G401 (cell line): ENCODE data around the gene IQSEC1. TPM values are rescaled to one million over a fixed set of nuclear protein-coding genes. Genes with fewer than 3 reads are reported as not detected.
"Not testable (repeated sequence)": the region's sequence is repeated elsewhere in the genome, so short reads cannot be mapped to it uniquely, and the experiment has no call there.

Source experiments
- DNase-seq: peaks from one replicate; pipeline ENCODE4 v3.0.0-alpha.2; 2015; ENCODE audit warnings: low spot score
- in situ Hi-C: cut with HindIII; loops from 2 replicates; pipeline ENCODE4 v1.10.0; 2016; ENCODE audit warnings: low sequenced_read_pairs, mixed read lengths
- total RNA-seq: library from RNA; depleted of rRNA; stranded (reverse); fragments of >200 nt; shearing (Covaris generic); gene quantifications from 2 replicates; pipeline ENCODE4 v1.2.3, GENCODE V29; 2014

Gene IQSEC1
- total RNA-seq, 1 experiment from 2014 or later: 10.7 TPM

DNA sequence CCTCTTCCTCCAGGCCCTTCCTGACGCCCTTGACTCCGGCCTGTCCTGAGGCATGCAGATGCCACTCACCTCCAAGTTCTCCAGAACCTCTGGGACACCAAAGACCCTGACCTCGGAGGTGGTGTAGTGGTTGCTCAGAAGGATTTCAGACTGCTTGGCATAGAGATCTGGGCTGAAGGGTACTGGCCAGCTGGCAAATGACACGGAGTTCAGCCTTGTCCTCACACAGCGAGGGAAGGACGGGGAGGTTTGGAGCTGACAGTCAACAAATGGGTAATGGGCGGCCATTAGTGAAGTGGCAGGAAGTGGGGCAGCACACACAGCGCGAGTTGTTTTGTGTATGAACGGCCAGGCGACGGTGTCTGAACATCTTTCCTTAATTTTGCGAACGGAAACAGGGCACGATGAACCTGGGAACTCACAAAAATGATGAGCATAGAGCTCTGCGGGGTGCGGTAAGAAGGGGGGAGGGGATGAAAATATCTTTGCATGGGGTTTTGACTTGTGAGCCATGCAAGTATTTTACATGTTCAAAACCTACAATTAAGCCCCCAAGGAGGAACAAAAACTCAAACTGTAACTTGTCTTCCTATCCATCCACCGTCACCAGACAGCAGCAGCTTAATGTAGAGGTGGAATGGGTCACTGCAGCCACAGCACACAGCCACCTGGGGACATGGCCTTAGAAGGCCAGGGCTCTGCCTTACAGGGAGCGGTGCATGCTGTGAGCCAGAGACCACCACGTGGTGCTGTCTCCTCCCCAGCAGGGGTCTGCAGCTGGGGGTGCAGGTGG lies 188.2 kb downstream of the IQSEC1 start:
- DNase-seq: no peak
- in situ Hi-C loops: loop anchor here (10.0 kb wide), 1 partner anchor 60 kb away; no protein-coding TSS in a partner anchor

DNA sequence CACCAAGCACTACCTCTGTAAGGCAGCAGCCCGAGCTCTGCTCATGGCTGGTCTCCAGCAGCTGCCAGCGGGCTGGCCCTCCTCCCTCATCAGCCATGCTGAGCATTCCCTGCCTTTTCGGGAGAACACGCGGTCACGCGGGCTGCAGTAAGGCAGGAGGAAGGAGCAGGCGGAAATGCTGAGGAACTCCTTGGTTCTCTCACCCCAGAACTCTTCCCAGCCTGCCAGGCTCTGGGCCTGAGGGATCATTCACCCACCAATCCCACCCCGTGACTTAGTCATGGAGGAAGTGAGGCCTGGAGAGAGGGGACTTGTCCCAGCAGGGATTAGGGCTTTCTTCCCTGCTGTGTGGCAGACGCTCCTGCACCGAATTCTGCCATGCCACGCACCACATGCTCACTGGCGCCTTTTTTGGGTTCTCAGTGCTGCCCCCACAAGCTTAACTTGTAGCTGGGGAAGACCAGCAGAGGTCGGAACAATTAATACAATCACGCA lies 189.0 kb downstream of the IQSEC1 start:
- in situ Hi-C loops: loop anchor here (10.0 kb wide), 1 partner anchor 61 kb away; no protein-coding TSS in a partner anchor
- DNase-seq: peak; percentile 76

DNA sequence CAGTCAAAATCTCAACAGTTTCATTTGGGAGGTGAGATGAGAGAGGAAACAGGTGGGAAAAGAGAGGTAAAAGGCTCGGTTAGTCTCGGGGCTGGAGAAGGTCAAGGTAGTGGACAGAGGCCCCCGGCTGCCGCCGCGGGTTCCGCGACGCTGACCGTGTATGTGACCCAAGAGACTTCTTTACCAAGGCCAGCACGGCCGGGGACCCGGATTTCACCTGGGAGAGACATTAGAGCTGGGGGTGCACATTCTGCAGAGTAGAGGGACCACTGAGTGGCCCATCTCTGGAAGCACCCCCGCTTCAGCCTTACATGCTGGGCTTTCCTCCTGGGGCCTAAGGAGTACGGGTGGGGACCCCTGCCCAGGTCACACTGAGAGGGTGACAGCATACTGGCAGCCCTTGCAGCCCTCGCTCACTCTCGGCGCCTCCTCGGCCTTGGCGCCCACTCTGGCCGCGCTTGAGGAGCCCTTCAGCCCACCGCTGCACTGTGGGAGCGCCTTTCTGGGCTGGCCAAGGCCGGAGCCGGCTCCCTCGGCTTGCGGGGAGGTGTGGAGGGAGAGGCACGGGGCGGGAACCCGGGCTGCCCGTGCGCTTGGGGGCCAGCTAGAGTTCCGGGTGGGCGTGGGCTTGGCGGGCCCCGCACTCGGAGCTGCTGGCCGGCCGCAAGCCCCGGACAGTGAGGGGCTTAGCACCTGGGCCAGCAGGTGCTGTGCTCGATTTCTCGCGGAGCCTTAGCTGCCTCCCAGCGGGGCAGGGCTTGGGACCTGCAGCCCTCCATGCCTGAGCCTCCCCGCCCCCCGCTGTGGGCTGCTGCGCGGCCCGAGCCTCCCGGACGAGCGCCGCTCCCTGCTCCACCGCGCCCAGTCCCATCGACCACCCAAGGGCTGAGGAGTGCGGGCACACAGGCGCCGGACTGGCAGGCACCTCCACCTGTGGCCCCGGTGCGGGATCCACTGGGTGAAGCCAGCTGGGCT lies 190.6 kb downstream of the IQSEC1 start:
- no peak for DNase-seq
- in situ Hi-C loops: loop anchor here (10.0 kb wide), 1 partner anchor 62 kb away; no protein-coding TSS in a partner anchor

DNA sequence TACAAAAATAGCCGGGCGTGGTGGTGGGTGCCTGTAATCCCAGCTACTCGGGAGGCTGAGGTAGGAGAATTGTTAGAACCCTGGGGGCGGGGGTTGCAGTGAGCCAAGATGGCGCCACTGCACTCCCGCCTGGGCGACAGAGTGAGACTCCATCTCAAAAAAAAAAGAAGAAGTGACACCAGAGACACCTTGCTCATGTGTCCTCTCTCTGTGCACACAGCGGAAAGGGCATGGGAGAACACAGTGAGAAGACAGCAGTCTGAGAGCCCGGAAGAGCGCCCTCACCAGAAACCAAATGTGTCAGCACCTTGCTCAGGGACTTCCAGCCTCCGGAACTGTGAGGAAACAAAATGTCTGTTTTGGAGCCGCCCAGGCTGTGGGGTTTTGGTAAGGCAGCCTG lies 191.4 kb downstream of the IQSEC1 start:
- DNase-seq: not testable (repeated sequence)
- in situ Hi-C loops: loop anchor here (10.0 kb wide), 1 partner anchor 63 kb away; no protein-coding TSS in a partner anchor

DNA sequence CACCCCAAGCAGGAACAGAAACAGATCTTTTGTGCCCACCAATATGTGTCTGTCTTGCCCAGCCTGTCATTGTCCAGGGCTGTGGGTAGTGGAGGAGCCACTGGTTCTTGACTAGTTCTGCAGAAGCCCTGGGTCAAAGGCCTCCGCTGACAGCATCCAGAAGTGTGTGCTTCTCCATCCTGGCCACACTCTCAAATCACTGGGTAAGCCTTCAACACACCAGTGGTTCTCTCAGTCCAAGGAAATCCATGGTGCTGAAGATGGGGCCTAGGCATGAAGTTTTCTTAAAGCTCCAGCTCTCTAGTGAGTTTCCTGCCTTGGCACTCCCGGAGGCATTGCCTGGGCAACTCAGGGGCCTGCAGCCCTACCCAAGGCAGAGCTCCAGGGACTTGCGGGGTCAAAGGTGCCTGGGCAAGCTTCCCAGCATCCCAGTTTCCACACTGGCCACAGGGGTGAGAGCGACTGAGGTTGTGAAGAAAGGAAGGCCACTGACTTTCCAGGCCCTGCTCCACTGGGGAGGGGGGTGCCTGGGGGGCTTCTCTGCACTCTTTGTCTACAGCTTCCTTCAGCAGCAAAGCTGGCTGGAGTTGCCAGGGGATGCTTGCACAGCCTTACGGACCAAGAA lies 193.9 kb downstream of the IQSEC1 start:
- in situ Hi-C loops: no loop called here

DNA sequence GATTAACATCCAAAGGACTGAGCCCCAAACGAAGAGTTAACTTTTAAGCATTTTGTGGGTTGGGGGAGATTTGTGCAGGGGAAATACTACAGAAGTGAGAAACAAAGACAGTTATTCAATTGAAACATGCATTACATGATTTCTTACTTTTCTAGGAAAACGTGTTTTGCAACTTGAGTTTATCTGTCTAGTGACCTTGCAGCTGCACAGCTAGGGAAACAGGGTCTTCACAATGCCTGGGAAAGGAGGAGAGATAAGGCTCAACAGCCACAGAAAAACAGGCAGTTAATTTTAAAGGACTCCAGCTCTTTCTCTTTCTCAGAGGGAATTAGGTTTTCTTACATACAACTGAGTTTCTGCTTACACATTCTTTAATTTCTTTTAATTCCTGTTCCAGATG lies 194.5 kb downstream of the IQSEC1 start:
- in situ Hi-C loops, DNase-seq: not testable (repeated sequence)

More for the DNA sequence above, 193.9 kb downstream of the IQSEC1 start:
- no peak for DNase-seq

DNA sequence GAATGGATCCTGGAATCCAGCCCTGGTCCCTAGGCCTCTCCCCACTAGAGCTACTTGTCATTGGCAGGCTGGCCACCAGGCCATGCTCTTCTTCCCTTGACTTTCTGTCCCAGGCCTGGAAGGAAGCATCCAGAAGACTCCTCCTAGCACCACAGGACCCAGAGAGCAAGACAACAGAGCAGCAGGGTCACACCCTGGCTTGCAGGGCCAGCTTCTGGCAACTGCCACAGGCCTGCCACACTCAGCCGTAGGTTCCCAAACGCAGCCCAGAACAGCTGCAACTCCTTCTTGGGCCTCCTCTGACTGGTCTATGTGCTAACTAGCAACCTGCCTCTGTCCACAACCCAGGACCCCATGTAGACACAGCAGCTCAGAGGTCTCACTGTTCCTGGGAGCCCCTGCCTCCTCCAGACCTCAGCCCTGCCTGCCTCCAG lies 195.1 kb downstream of the IQSEC1 start:
- in situ Hi-C loops: no loop called here
- DNase-seq: no peak

DNA sequence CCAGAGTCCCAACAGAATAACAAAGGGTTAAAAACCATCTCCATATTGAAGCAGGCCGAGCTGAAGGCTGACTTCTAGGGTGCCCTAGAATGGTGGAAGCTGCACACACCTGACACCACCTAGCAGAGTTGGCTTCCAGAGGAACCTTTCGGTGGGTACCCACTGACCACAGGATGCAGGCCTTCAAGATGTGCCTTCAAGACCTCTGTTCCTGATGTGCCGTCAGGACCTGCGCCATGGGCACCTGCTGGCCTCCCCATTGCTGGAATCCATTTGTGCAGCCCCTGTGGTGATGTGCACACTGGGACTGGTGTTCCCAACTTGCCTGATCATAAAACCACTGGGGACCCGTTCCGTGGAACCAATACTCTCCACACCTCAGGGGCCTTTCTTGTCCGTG lies 196.2 kb downstream of the IQSEC1 start:
- DNase-seq: no peak
- in situ Hi-C loops: no loop called here

DNA sequence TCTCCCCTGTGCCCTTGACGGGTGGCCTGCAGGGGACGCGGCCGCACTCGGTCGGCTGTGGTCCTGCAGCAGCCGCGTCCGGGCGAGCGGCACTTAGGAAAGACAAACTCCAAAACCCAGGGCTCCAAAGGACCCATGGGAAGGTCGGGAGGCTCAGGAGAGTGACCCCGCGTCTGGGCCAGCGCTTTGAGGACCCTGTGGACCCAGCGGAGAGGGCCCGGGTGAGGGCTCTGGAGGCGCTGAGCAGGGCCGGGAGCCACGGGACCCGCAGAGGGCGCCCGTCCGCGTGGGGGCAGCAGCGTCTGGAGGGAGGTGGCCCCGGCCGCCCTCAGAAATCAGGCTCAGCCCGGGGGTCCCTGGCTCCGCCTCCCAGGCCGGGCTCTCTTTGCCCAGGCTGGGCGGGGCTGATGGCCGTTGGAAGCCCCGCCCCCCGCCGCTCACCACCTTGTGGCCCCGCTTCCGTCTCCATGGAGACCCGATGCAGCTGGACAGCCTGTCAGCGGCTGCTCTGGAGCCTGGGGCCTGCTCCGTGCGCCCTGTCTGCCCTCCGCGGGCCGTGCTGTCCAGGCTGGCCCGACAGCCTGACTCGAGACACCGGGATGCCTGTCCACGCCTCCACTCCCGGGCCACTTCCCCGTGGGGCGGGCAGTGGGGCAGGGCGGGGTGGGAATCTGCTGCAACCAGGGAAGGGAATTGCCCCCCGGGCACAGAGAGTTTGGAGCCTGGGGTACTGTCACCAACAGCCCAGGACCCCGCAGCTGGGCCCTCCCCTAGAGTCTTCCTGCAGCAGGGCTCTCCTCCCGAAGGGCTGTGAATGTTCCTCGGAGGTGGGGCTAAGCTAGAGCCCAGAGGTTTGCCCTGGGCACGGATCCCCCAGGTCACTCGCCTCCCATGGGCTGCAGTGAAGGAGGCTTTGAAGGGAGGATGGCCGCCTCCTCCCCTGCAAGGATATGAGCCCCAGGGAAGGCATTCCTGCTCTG lies 197.1 kb downstream of the IQSEC1 start:
- in situ Hi-C loops: no loop called here
- no peak for DNase-seq

DNA sequence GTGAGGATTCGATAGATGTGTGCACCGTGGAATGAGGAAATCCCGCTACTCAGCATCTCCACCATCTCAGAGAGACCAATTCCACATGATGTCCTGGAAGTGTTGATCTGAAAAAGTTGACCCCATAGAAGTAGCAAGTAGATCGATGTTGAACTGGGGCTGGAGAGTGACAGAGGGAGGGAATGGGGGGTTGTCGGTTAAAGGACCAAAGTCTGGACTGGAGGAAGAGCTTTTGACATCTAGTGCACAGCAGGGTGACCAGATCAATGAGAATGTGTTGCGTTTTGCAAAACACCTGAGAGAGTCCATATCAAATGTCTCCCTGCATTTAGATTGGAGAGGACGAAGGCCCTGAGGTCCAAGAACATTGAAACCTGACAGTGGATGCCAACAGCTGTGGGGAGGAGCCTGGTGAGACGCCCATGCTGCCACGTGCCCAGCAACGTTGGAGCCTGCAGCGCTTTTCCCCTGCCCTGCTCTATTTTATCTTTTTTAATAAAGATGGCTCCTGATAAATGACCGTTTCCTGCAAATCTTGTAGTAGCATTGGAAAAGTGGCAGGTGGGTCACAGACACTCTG lies 201.7 kb downstream of the IQSEC1 start:
- no peak for DNase-seq
- in situ Hi-C loops: no loop called here

DNA sequence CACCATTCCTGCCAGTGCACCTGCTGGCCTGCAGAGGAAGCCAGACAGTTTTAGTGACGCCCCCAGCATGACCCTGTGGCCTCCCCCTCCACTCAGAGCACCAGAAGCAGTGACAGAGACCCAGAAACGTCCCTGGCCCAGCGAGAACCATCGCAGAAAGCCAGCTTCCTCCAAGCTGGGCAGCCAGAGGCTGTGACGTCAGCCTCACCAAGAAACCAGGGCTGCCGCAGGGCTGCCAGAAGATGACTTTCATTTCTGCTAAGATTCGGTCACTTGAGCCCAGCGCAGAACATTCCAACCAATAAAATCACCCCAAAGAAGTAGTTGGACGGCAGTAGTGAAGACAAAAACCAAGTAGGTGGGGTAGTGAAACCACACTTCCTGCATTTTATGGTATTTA lies 202.3 kb downstream of the IQSEC1 start:
- in situ Hi-C loops: no loop called here
- DNase-seq: no peak

DNA sequence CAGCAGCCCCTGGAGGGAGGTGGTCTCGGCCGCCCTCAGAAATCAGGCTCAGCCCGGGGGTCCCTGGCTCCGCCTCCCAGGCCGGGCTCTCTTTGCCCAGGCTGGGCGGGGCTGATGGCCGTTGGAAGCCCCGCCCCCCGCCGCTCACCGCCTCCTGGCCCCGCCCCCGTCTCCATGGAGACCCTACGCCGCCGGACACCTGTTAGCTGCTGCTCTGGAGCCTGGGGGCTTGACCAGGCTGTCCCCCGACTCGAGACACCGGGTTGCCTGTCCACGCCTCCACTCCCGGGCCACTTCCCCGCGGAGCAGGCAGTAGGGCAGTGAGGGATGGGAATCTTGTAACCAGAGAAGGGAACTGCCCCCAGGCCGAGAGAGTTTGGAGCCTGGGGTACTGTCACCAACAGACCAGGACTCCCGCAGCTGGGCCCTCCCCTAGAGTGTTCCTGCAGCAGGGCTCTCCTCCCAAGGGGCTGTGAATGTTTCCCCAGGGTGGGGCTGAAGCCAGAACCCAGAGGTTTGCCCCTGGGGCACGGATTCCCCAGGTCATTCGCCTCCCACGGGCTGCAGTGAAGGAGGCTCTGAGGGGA lies 204.1 kb downstream of the IQSEC1 start:
- in situ Hi-C loops: no loop called here
- no peak for DNase-seq

DNA sequence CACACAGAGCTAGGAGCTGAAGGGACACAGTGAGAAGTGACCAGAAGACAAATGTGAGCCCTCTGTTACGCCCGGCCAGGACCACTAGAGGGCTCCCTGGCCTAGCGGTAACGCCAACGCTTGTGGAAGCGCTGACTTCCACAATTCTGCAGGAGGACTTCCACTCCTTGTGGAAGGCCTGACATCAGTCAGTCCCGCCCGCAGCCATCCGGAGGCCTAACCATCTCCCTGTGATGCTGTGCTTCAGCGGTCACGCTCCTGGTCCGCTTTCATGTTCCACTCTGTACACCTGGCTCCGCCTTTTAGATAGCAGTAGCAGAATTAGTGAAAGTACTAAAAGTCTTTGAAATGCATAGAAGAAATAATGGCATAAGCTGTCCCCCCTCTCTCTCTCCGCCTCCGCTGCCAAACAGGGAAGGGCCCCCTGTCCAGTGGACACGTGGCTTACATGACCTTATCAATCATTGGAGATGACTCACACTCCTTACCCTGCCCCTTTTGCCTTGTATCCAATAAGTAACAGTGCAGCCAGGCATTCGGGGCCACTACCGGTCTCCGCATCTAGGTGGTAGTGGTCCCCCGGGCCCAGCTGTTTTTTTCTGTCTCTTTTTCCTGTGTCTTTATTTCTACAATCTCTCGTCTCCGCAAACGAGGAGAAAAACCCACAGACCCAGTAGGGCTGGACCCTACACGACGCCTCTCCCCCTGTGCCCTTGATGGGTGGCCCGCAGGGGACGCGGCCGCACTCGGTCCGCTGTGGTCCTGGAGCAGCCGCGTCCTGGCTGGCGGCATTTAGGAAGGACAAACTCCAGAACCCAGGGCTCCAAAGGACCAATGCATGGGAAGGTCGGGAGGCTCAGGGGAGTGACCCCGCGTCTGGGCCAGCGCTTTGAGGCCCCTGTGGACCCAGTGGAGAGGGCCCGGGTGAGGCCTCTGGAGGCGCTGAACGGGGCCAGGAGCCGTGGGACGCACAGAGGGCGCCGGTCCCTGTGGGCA lies 204.9 kb downstream of the IQSEC1 start:
- peak; percentile 94 for DNase-seq
- in situ Hi-C loops: no loop called here

DNA sequence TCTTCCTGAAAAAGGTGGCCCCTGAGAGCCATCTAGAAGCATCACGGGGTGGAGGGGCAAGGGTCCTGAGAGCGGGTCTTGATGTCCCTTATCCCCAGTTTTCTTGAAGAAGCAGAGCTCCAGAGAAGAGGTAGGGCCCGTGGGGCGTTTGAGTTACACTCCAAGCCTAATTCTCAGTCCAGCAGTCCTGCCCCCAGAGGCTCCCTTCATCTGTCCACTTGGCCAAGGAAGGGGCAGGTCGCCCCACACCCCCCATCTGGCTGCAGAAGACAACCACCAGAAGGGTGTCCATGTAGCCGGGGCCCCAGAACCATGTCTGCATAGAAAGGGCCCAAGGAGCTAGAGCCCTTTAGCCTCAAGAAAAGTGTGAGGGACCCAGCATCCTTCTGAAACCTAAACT lies 206.4 kb downstream of the IQSEC1 start:
- DNase-seq: no peak
- in situ Hi-C loops: no loop called here

DNA sequence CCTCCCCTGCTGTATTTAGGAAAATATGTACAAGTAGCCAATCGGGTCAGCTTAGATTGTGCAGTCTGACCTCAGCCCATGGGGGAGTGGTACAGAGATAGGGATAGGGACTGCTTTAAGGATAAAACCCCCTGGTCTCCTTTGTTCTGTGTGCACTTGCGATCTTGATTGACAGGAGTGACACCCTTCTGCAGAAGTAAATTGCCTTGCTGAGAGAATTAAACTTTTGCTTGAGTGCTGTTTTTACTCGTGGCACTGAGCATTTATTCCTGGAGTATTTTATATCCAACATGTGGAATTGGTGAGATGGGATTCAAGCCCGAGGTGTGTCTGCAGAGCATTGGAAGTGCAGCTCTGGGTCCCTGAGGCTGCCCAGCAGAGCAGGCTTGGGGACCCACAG lies 208.0 kb downstream of the IQSEC1 start:
- no peak for DNase-seq
- in situ Hi-C loops: no loop called here

DNA sequence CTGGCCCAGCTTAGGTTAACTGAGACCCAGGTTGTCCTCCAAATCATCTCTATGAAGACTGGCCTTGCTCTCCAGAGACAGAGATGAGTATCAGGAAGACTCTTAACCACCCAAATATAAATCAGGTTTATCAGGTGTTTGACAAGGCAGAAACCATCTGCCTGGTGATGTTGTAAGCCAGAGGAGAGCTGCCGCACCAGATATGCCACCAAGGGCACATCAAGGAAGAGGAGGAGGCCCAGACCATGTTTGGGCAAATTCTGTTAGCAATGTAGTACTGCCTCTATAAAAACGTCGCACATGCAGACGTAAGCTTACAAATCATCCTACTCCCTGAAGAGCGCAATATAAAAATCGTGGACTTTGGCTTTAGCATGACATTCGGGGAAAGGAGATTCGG lies 210.8 kb downstream of the IQSEC1 start:
- in situ Hi-C loops: no loop called here

More for the DNA sequence above, 210.8 kb downstream of the IQSEC1 start:
- DNase-seq: no peak
